Bladder microvascular endothelial cell (primary cell): Measurements from ENCODE around the gene FAM120AOS. TPM values are rescaled to one million over a fixed set of nuclear protein-coding genes. Genes with fewer than 3 reads are reported as not detected.

Experiments used
- total RNA-seq: library from RNA; depleted of rRNA; stranded (reverse); fragments of >200 nt; gene quantifications from 2 replicates; pipeline ENCODE4 v1.2.3, GENCODE V29; 2014

The FAM120AOS gene
- total RNA-seq = 19.9 and 24.7 TPM in 2 replicates

GRCh38 chr9:93453047-93453914 lies at the start of gene FAM120AOS:
Gene FAM120AOS (minus strand): TSS chr9:93453581. CDS start chr9:93452709, 872 bp downstream.

DNA sequence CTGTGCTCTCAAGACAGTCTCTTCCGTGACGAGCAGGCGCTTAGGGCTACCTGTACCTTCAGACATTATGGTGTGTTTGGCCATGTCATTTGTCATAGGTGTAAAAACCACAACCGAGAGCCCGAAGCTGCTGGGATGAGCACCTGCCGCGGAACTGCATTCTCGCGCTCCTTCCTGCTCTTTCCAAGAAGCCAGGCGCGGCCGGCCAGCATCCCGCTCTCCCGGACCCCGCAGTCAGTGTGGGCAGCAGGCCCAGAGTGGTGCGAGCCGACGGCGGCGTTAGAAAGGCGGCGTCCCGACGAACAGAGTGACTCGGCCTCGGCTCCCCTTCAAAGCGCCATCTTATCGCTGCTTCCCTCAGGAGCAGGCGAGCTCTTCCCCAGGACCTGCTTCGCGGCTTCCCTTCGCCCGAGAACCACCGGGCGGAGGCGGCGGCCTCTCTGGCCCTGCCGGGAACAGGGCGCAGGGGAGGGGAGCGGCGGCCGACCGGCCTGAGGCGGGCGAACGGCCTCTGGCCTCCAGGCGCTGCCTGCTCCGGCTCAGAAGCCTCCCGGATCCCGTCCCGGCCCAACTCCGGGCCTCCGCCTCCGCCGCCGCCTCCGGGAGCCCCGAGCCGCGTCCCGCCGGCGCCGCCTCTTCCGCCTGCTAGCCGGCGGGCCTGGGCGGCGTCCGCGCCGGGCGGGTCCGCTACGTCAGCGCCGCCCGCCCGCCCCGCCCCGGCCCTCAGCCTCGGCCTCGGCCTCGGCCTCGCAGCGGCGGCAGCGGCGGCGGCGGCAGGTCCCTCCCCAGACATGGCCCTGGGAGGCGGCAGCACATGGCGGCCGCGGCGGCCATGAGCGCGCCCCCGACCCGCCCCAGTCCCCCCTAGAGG lies 2.2 kb downstream of the FAM120AOS start, which contains the start of gene FAM120A:
FAM120A (plus strand) TSS at position 741 of the 871 bp plus-strand sequence. CDS start 231 bp downstream, outside the sequence.

Other genes with a start within 250 kb of the FAM120AOS start
- 75.3 and 142 TPM in 2 replicates for gene FAM120A, start 1.9 kb downstream of the FAM120AOS start, total RNA-seq
- gene PHF2, start 123.0 kb upstream of the FAM120AOS start, total RNA-seq = 11.0 and 17.2 TPM in 2 replicates